Activated CD8-positive, alpha-beta memory T cell treated with anti-CD3 and anti-CD28 coated beads, Interleukin-2, amount 50 U/mL, for 48 hours (primary cell): Measurements from ENCODE around the gene MAGEA3.
"Not testable (repeated sequence)": the region's sequence is repeated elsewhere in the genome, so short reads cannot be mapped to it uniquely, and the experiment has no call there.

Experiments used
- DNase-seq: peaks from one replicate; pipeline ENCODE4 v3.0.0-alpha.2; 2020

MAGEA3 gene, protein sequence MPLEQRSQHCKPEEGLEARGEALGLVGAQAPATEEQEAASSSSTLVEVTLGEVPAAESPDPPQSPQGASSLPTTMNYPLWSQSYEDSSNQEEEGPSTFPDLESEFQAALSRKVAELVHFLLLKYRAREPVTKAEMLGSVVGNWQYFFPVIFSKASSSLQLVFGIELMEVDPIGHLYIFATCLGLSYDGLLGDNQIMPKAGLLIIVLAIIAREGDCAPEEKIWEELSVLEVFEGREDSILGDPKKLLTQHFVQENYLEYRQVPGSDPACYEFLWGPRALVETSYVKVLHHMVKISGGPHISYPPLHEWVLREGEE

GRCh38 chrX:152697952-152698931 is at the start of gene MAGEA3:
TSS of gene MAGEA3 (plus strand) at chrX:152698794. CDS start at chrX:152700833, 2,039 bp downstream.
- not testable (repeated sequence) for DNase-seq

DNA sequence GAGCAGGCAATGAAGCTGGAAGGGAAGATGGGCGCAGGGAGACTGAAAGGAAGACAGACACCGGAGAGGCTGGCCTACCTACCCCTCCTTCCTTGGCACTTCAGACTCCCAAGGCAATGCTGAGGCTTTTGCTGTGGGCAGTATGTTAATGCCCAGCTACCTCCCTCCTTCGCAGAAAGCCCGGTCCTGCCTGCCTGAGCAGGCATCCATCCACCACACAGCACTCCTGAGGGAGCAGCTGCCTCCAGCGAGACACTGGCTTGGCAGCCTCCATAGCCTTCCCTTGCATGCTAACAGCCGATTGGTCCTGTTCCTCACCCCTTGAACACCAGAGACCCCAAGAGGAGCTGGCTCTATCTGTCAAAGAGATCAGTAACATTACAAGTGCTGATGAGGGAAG is 46.5 kb upstream of the MAGEA3 start:
- no peak for DNase-seq

- DNase-seq: no peak
These were observed 46.1 kb upstream of the MAGEA3 start for GRCh38 chrX:152652467-152652866.

- DNase-seq: no peak
These were observed 42.5 kb upstream of the MAGEA3 start for GRCh38 chrX:152656087-152656486.

DNA sequence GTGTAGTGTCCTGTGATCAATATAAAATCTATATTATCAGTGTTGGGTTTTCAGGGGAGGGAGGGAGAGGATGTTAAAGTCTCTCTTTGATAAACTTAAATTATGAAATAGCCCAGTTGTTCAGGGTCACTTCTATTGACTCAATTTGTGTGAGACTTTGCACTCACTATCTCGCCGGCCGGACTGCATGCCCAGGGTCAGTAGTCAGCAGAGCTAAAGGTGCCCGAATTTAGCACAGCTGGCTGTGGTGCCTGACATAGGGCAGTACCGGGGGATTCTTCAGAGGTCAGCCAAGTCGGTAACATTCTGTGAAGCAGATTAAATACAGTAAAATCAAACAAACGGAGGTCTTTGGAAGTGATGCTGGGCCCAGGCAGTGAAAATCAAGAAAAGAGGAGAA is 41.7 kb upstream of the MAGEA3 start:
- DNase-seq: no peak

DNA sequence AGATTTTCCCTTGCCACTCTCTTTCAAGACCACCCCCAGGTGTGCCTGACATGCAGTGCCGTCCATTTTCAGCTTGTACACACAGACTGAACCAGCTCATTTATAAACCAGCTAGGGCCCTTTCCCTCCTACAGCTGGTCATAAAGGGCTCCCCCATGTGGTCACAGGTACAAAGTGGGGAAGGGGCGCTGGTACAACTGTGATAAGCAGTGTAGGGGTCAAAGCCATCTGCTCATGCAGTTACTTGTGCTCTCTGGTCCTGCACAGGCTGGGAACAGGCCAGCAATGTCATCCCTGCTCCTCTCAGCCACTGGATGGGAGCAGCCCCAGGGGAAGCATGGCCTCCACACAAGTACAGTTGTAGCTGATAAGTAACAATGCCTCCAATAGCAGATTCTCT is 40.3 kb upstream of the MAGEA3 start:
- DNase-seq: no peak

- no peak for DNase-seq
These were observed 35.5 kb upstream of the MAGEA3 start for GRCh38 chrX:152663086-152663485.

- no peak for DNase-seq
These were observed 24.5 kb upstream of the MAGEA3 start for GRCh38 chrX:152674135-152674534.

GRCh38 chrX:152674652-152675051 is 23.9 kb upstream of the MAGEA3 start:
- not testable (repeated sequence) for DNase-seq

GRCh38 chrX:152681012-152681411 is 17.6 kb upstream of the MAGEA3 start:
- DNase-seq: not testable (repeated sequence)

- not testable (repeated sequence) for DNase-seq
These were observed 1.8 kb downstream of the MAGEA3 start for GRCh38 chrX:152700390-152700789.

DNA sequence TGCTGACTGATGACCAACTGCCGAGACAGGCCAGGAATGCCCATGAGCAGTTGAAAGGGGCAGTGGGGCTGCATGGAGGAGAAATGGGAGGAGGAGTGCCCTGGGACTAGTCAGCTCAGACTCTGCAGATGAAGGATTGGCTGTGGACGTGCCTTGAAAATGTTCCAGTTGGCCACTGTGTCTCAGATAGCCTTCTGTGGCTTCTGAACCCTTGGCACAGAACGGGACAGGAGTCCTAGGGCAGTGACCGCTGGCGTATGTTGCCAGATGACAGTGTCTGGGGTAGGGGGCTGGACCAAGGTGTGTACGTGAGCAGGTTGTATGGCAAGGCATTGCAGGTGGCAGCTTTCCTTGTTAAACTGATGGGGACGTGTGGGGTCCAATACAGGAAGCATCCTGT is 7.9 kb downstream of the MAGEA3 start:
- DNase-seq: not testable (repeated sequence)

DNA sequence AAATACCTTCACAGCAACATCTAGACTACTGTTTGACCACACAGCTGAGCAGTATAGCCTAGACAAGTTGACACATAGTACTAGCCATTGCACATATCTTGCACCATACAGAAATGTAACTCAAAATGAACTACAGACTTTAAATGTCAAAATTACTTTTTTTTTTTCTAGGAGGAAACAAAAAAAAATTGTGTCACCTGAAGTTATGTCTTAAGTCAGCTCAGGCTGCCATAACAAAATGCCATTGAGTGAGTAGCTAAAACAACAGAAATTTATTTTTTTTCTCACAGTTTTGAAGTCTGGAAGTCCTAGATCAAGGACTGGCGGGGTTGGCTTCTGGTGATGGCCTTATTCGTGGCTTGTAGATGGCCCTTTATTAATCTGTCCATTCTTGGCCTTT is 10.6 kb downstream of the MAGEA3 start, which contains the start of gene CSAG2:
CSAG2 (minus strand) TSS at position 101 of the 400 bp plus-strand sequence. CDS start 161 bp downstream, outside the sequence.
- not testable (repeated sequence) for DNase-seq

DNA sequence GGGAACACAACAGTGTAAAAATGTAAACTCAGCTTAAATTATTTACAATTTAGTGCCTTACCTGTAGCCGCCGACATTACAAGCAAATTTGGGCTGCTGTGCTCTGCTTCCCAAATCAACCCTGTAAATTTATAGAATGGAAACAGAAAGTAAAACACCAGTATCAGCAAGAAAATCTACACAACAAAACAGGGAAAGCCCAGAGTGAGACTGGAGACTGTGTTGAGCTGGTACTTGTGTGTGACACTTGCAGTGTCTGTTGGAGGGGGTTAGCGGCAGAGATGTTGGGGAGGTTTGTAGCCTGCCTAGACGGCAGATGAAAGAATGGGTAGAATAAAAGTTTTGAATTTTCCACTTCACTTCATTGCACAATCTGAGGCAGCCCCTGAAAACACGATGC is 14.6 kb downstream of the MAGEA3 start:
- not testable (repeated sequence) for DNase-seq

DNA sequence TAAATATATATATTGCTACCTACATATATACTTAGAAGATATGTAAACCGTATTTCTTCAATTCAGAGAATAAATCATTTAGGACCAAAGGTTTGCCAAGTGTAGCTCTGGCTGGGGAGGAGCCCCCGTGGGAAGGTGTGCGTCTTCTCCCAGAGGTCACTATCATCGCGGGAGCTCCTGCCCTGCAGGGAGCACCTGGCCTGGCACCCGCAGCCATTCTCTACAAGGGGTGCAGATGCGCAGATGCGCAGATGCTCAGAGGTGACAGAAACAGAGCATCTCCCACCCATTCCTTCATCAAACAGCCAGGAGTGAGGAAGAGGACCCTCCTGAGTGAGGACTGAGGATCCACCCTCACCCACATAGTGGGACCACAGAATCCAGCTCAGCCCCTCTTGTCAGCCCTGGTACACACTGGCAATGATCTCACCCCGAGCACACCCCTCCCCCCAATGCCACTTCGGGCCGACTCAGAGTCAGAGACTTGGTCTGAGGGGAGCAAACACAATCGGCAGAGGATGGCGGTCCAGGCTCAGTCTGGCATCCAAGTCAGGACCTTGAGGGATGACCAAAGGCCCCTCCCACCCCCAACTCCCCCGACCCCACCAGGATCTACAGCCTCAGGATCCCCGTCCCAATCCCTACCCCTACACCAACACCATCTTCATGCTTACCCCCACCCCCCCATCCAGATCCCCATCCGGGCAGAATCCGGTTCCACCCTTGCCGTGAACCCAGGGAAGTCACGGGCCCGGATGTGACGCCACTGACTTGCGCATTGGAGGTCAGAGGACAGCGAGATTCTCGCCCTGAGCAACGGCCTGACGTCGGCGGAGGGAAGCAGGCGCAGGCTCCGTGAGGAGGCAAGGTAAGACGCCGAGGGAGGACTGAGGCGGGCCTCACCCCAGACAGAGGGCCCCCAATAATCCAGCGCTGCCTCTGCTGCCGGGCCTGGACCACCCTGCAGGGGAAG is 15.5 kb downstream of the MAGEA3 start, which contains the start of gene MAGEA2B:
MAGEA2B (plus strand) TSS at position 814 of the 973 bp plus-strand sequence. CDS start 2,479 bp downstream, outside the sequence.
- not testable (repeated sequence) for DNase-seq

DNA sequence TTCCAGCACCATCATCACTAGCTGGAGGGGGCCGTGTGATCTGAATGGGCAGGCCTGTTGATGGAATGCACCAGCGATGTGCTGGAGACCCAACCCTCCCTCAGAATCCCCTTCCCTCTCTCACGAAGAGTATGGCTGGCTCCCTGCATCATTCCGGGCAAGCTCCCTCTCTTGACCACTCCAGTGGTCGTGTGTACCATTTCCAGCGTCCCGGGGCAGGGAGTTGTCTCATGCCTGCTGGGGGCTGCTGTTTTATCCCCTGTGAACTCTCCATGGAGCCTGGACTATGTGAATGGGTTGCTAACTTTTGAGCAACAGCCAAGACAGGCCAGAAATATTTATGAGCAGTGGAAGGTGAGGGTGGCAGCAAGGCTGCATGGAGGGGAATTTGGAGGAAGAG is 26.8 kb downstream of the MAGEA3 start:
- DNase-seq: no peak

DNA sequence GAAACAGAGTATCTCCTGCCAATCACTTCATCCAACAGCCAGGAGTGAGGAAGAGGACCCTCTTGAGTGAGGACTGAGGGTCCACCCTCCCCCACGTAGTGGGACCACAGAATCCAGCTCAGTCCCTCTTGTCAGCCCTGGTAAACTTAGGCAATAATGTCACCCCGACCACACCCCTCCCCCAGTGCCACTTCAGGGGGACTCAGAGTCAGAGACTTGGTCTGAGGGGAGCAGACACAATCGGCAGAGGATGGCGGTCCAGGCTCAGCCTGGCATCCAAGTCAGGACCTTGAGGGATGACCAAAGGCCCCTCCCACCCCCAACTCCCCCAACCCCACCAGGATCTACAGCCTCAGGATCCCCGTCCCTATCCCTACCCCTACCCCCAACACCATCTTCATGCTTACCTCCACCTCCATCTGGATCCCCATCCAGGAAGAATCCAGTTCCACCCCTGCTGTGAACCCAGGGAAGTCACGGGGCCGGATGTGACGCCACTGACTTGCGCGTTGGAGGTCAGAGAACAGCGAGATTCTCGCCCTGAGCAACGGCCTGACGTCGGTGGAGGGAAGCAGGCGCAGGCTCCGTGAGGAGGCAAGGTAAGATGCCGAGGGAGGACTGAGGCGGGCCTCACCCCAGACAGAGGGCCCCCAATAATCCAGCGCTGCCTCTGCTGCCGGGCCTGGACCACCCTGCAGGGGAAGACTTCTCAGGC is 34.8 kb downstream of the MAGEA3 start, which contains the start of the genes CSAG1 and MAGEA12:
CSAG1 (minus strand) TSS at position 461 of the 715 bp plus-strand sequence. CDS start 1,261 bp downstream, outside the sequence.
MAGEA12 (plus strand) TSS at position 497 of the 715 bp plus-strand sequence. CDS start 2,405 bp downstream, outside the sequence.
- no peak for DNase-seq

DNA sequence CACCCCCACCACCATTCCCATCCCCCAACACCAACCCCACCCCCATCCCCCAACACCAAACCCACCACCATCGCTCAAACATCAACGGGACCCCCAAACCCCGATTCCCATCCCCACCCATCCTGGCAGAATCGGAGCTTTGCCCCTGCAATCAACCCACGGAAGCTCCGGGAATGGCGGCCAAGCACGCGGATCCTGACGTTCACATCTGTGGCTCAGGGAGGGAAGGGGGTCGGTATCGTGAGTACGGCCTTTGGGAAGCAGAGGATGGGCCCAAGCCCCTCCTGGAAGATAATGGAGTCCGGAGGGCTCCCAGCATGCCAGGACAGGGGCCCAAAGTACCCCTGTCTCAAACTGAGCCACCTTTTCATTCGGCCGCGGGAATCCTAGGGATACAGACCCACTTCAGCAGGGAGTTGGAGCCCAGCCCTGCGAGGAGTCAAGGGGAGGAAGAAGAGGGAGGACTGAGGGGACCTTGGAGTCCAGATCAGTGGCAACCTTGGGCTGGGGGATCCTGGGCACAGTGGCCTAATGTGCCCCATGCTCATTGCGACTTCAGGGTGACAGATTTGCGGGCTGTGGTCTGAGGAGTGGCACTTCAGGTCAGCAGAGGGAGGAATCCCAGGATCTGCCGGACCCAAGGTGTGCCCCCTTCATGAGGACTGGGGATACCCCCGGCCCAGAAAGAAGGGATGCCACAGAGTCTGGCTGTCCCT is 35.7 kb downstream of the MAGEA3 start:
- DNase-seq: not testable (repeated sequence)

- DNase-seq: no peak
These were observed 36.5 kb downstream of the MAGEA3 start for GRCh38 chrX:152735101-152735500.

DNA sequence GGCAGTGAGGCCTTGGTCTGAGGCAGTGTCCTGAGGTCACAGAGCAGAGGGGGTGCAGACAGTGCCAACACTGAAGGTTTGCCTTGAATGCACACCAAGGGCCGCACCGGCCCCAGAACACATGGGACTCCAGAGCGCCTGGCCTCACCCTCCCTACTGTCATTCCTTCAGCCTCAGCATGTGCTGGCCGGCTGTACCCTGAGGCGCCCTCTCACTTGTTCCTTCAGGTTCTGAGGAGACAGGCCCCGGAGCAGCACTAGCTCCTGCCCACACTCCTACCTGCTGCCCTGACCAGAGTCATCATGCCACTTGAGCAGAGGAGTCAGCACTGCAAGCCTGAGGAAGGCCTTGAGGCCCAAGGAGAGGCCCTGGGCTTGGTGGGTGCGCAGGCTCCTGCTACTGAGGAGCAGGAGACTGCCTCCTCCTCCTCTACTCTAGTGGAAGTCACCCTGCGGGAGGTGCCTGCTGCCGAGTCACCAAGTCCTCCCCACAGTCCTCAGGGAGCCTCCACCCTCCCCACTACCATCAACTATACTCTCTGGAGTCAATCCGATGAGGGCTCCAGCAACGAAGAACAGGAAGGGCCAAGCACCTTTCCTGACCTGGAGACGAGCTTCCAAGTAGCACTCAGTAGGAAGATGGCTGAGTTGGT is 37.4 kb downstream of the MAGEA3 start:
- no peak for DNase-seq
